K562 (cell line): ENCODE results near the gene PSMA5. TPM values are rescaled to one million over a fixed set of nuclear protein-coding genes. Genes with fewer than 3 reads are reported as not detected.

Experiments
- BACH1 ChIP-seq: fragments of 200-800 bp; sonication (Bioruptor generic); IDR thresholded peaks from 2 replicates; pipeline ENCODE4 v1.6.1; 2016; ENCODE audit warnings: missing genetic modification characterization, missing compliant biosample characterization
- BMI1 ChIP-seq: fragments of 150-350 bp; IDR thresholded peaks from 2 replicates; pipeline ENCODE4 v1.6.1; 2014; ENCODE audit warnings: low read length
- ETV5 ChIP-seq: sonication (generic); formaldehyde crosslinking; IDR thresholded peaks from 2 replicates; pipeline ENCODE4 v1.4.0; 2020; ENCODE audit warnings: low read depth, mild to moderate bottlenecking, missing genetic modification reagents
- FOXK2 ChIP-seq, 2 experiments: fragments of 450-650 bp; IDR thresholded peaks in 1 of 2; conservative IDR thresholded peaks in 1 of 2; 2 replicates each; pipeline ENCODE4 v1.6.1; 2016; ENCODE audit warnings: low read depth in 2 of 2, mild to moderate bottlenecking in 1 of 2
- FUS ChIP-seq: fragments of 200-400 bp; formaldehyde crosslinking; optimal IDR thresholded peaks from 2 replicates; pipeline ENCODE3; 2017; ENCODE audit warnings: low read depth, low read length
- GTF2E2 ChIP-seq: fragments of 200-800 bp; sonication (Bioruptor generic); IDR thresholded peaks from 2 replicates; pipeline ENCODE4 v1.6.1; 2016; ENCODE audit warnings: missing genetic modification characterization, missing compliant biosample characterization
- KLF13 ChIP-seq: fragments of 450-650 bp; IDR thresholded peaks from 2 replicates; pipeline ENCODE4 v1.6.1; 2016; ENCODE audit warnings: missing genetic modification characterization, low read depth, mild to moderate bottlenecking, missing compliant biosample characterization, moderate library complexity, borderline replicate concordance
- MEF2D ChIP-seq: conservative IDR thresholded peaks from 2 replicates; pipeline ENCODE4 v1.6.1; 2016; ENCODE audit warnings: low read depth, missing genetic modification characterization, missing compliant biosample characterization
- NONO ChIP-seq, 2 experiments: fragments of 200-400 bp in 1 of 2; fragments of 450-650 bp in 1 of 2; formaldehyde crosslinking in 1 of 2; IDR thresholded peaks; 2 replicates each; pipeline ENCODE4 v1.6.1; 2017; ENCODE audit warnings: low read depth in 2 of 2, mild to moderate bottlenecking in 2 of 2, moderate library complexity in 2 of 2, low read length in 1 of 2
- NR2C2 ChIP-seq, 2 experiments: fragments of 200-800 bp in 1 of 2; sonication (Bioruptor generic) in 1 of 2; sonication (generic) in 1 of 2; formaldehyde crosslinking in 1 of 2; IDR thresholded peaks; 2 replicates each; pipeline versions ENCODE4 v1.6.1 to v1.8.0; 2016 to 2022; ENCODE audit warnings: mild to moderate bottlenecking in 1 of 2, missing compliant biosample characterization in 1 of 2, missing genetic modification characterization in 1 of 2, missing genetic modification reagents in 1 of 2
- PHF8 ChIP-seq: fragments of 200-600 bp; sonication (generic); IDR thresholded peaks from 2 replicates; pipeline ENCODE4 v1.6.1; 2012; ENCODE audit warnings: mixed run types, mild to moderate bottlenecking, inconsistent platforms, low read length, moderate library complexity, borderline replicate concordance
- ZNF239 ChIP-seq: fragments of 250-450 bp; sonication (Bioruptor Pico); IDR thresholded peaks from 2 replicates; pipeline ENCODE4 v1.4.0; 2020; ENCODE audit warnings: mild to moderate bottlenecking
- ZNF696 ChIP-seq: fragments of 250-450 bp; sonication (Bioruptor Pico); conservative IDR thresholded peaks from 2 replicates; pipeline ENCODE4 v1.4.0; 2020; ENCODE audit warnings: mild to moderate bottlenecking, moderate library complexity
- polyA plus RNA-seq, 8 experiments: library from polyadenylated mRNA; depleted of rRNA in 4 of 8; stranded (reverse) in 5 of 8; unstranded in 3 of 8; fragments of >200 nt; fragmentation: Nextera tagmentation in 2 of 8; fragmentation: Illumina TruSeq in 1 of 8; extraction: Ambion mirVana in 2 of 8; extraction: Trizol in 1 of 8; gene quantifications; 2 replicates each; pipeline versions ENCODE4 v1.2.1 to v1.2.3, GENCODE V29; 2011 to 2014; ENCODE audit warnings: inconsistent platforms in 1 of 8, missing spikeins in 1 of 8
- total RNA-seq, 7 experiments: library from RNA; depleted of rRNA in 6 of 7; stranded (reverse); fragments of >200 nt in 6 of 7; fragmentation: Illumina TruSeq in 2 of 7; extraction: Trizol in 2 of 7; gene quantifications; 2 replicates each; pipeline versions ENCODE4 v1.2.1 to v1.2.3, GENCODE V29; 2011 to 2021; ENCODE audit warnings: low replicate concordance in 1 of 7
- TF ChIP-seq, protein P1 (sequence below): fragments of 250-450 bp; sonication (Bioruptor Pico); IDR thresholded peaks from 2 replicates; pipeline ENCODE4 v1.8.0; 2022; ENCODE audit warnings: inconsistent platforms, mild to moderate bottlenecking, moderate library complexity, borderline replicate concordance
- TF ChIP-seq, protein P2 (sequence below): IDR thresholded peaks from 2 replicates; pipeline ENCODE4 v1.6.1; 2014; ENCODE audit warnings: antibody characterized with exemption
- TF ChIP-seq, protein P3 (sequence below): fragments of 250-450 bp; sonication (Bioruptor Pico); IDR thresholded peaks from 2 replicates; pipeline ENCODE4 v1.4.0; 2020
- TF ChIP-seq, protein P4 (sequence below): sonication (generic); formaldehyde crosslinking; IDR thresholded peaks from 2 replicates; pipeline ENCODE4 v1.8.0; 2023; ENCODE audit warnings: mild to moderate bottlenecking, missing genetic modification reagents
- TF ChIP-seq, protein P5 (sequence below): fragments of 450-650 bp; IDR thresholded peaks from 2 replicates; pipeline ENCODE4 v1.6.1; 2017; ENCODE audit warnings: mild to moderate bottlenecking, moderate library complexity

PSMA5 gene
- total and polyA plus RNA-seq, 9 of the 15 experiments (the other 6 are each of a cell fraction or from before 2014, with no cell fraction given) = 82.6 to 542 (median 287) TPM

DNA sequence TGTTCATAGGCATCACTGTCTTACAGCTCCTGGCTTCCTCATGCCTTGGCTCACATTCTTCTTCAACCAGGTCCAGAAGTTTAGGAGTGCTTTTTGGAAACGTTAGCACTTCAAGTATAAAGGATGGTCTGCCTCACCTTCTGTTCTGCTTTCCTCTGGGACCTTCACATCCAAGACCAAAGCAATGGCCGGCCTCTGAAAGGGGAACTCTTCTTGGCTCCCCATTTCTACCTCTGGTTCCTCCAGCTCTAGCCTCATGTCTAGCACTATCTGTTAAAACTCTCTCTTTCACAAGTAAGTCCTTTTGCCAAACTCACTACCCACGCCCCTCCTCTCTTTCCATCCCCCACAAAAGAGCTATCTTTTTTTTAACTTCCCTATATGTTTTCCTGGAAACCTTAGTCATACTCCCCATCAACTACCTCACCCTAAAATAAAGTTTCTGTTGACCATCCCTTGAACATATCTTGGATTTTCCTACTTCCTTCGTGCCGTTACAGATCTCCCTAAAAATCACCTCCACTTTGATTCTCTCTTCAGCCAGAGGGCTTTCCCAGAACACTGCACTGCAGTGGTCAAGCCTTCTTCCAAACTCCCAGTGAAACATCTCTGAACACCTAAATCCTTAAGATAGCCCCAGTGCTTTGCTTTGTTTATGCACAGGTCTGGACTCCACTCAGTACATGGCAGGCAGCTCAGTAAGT is 36.5 kb downstream of the PSMA5 start (continued):
- TF ChIP-seq, protein P1, sequence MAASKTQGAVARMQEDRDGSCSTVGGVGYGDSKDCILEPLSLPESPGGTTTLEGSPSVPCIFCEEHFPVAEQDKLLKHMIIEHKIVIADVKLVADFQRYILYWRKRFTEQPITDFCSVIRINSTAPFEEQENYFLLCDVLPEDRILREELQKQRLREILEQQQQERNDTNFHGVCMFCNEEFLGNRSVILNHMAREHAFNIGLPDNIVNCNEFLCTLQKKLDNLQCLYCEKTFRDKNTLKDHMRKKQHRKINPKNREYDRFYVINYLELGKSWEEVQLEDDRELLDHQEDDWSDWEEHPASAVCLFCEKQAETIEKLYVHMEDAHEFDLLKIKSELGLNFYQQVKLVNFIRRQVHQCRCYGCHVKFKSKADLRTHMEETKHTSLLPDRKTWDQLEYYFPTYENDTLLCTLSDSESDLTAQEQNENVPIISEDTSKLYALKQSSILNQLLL = no peak
- TF ChIP-seq, protein P2, sequence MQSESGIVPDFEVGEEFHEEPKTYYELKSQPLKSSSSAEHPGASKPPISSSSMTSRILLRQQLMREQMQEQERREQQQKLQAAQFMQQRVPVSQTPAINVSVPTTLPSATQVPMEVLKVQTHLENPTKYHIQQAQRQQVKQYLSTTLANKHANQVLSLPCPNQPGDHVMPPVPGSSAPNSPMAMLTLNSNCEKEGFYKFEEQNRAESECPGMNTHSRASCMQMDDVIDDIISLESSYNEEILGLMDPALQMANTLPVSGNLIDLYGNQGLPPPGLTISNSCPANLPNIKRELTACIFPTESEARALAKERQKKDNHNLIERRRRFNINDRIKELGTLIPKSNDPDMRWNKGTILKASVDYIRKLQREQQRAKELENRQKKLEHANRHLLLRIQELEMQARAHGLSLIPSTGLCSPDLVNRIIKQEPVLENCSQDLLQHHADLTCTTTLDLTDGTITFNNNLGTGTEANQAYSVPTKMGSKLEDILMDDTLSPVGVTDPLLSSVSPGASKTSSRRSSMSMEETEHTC = no peak
- TF ChIP-seq BMI1 (no peak), PHF8 (peak; percentile 57; the same call in 1 of the 2 replicates), BACH1 (tag) (peak; percentile 59; the same call in 1 of the 2 replicates), KLF13 (no peak), ZNF696 (CRISPR knock-in tag) (no peak), NONO (IDR thresholded peaks at IDR 0.05; ENCODE audit: low read depth in 2 of 2, low read length in 1 of 2) (no peak), MEF2D (tag) (peak; percentile 76; the same call in 1 of the 2 replicates), FOXK2 (conservative IDR thresholded peaks at IDR 0.05 in 1 of 2, IDR thresholded peaks at IDR 0.05 in 1 of 2; ENCODE audit: low read depth in 2 of 2) (peak; percentile 79 to 86), ETV5 (CRISPR knock-in tag) (no peak), FUS (no peak), ZNF239 (CRISPR knock-in tag) (no peak), NR2C2 (CRISPR knock-in tag; IDR thresholded peaks at IDR 0.05) (no peak), NR2C2 (tag; IDR thresholded peaks at IDR 0.05) (peak; percentile 61), GTF2E2 (tag) (peak; percentile 94)
- TF ChIP-seq, protein P3, sequence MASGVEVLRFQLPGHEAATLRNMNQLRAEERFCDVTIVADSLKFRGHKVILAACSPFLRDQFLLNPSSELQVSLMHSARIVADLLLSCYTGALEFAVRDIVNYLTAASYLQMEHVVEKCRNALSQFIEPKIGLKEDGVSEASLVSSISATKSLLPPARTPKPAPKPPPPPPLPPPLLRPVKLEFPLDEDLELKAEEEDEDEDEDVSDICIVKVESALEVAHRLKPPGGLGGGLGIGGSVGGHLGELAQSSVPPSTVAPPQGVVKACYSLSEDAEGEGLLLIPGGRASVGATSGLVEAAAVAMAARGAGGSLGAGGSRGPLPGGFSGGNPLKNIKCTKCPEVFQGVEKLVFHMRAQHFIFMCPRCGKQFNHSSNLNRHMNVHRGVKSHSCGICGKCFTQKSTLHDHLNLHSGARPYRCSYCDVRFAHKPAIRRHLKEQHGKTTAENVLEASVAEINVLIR (CRISPR knock-in tag) = no peak
- TF ChIP-seq, protein P4, sequence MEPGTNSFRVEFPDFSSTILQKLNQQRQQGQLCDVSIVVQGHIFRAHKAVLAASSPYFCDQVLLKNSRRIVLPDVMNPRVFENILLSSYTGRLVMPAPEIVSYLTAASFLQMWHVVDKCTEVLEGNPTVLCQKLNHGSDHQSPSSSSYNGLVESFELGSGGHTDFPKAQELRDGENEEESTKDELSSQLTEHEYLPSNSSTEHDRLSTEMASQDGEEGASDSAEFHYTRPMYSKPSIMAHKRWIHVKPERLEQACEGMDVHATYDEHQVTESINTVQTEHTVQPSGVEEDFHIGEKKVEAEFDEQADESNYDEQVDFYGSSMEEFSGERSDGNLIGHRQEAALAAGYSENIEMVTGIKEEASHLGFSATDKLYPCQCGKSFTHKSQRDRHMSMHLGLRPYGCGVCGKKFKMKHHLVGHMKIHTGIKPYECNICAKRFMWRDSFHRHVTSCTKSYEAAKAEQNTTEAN (CRISPR knock-in tag) = no peak
- TF ChIP-seq, protein P5, sequence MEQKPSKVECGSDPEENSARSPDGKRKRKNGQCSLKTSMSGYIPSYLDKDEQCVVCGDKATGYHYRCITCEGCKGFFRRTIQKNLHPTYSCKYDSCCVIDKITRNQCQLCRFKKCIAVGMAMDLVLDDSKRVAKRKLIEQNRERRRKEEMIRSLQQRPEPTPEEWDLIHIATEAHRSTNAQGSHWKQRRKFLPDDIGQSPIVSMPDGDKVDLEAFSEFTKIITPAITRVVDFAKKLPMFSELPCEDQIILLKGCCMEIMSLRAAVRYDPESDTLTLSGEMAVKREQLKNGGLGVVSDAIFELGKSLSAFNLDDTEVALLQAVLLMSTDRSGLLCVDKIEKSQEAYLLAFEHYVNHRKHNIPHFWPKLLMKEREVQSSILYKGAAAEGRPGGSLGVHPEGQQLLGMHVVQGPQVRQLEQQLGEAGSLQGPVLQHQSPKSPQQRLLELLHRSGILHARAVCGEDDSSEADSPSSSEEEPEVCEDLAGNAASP = no peak
